T-helper 2 cell treated with Interferon-gamma antibody and Interleukin-4, amounts not matched to agents 5 μg/mL and 100 μg/mL, for 36 hours (primary cell): Measurements from ENCODE around the gene CD248.
A peak's percentile ranks its signal among the peaks of the same experiment; 100 is the strongest.

ENCODE experiments used
- DNase-seq: peaks from one replicate; pipeline ENCODE4 v3.0.0; 2021; ENCODE audit warnings: low spot score
- H3K27ac Mint-ChIP-seq: one replicate; pipeline ENCODE4 v1.8.0; 2021; ENCODE audit warnings: mild to moderate bottlenecking, mixed read lengths
- H3K27me3 Mint-ChIP-seq: one replicate; pipeline ENCODE4 v1.8.0; 2021; ENCODE audit warnings: low read depth, mixed read lengths
- H3K36me3 Mint-ChIP-seq: one replicate; pipeline ENCODE4 v1.8.0; 2021; ENCODE audit warnings: low read depth, mixed read lengths
- H3K4me1 Mint-ChIP-seq: one replicate; pipeline ENCODE4 v1.8.0; 2021; ENCODE audit warnings: low read depth, mixed read lengths
- H3K4me3 Mint-ChIP-seq: one replicate; pipeline ENCODE4 v1.8.0; 2022; ENCODE audit warnings: mild to moderate bottlenecking, moderate library complexity, mixed read lengths
- H3K9me3 Mint-ChIP-seq: one replicate; pipeline ENCODE4 v1.8.0; 2021; ENCODE audit warnings: mixed read lengths

Gene CD248

GRCh38 chr11:66337103-66337899, 20.5 kb upstream of the CD248 start:
- Mint-ChIP-seq H3K36me3 (peaks cover 13% of the 10 kb centered on the region), H3K27me3 (no peaks in the 10 kb centered on the region), H3K9me3 (no peaks in the 10 kb centered on the region), H3K4me1 (peaks cover 12% of the 10 kb centered on the region), H3K27ac (peak overlapping the region; percentile 45), H3K4me3 (no peak overlapping the region)
- DNase-seq = no peak

DNA sequence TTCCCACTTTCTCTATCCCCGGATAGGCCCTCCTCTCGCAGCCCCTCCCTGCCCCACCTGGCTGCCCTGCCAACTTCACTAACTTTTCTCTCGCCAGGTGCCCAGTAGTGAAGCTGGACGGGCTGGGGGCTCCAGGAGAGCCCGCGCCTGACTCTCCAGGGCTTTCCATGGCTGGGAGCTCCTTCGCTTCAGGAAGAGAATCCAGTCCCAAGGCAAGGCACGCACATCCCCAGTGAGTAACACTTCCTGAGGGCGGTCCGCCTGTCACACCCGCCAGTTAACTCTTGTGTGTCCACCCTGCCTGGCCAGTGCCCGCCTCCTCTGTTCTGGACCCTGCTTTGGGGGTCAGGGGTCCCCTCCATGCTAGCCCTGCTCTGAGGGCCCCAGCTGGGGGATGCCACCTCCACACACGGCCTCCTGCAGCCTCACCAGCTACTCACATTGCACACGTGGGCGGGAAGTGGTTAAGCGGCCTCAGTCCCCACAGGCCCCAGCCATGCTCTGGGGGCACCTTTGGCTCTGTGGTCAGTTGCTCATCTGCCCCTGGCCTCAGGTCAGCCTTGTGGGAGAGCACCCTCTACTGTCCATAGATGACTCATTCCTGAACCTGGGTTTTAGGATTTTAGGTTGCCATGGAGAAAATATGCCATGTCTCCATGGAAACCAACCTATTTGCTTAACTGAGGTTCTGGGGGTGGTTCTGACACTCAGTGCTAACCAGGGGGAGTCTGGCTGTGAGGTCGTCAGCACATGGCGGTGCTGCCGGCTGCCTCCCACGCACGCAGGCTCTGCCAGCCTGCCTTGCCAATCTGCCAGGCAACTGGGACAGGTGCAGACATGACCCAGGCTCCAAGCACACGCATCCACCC, 19.6 kb upstream of the CD248 start, which contains the start of gene RIN1:
Gene RIN1, minus strand, starts transcription at position 201 of the 869 bp plus-strand sequence. Its CDS starts 32 bp downstream, at position 169.
- Mint-ChIP-seq H3K9me3 (no peaks in the 10 kb centered on the region), H3K4me1 (peaks cover 12% of the 10 kb centered on the region), H3K4me3 (peak within 1 kb of the TSS; percentile 54), H3K27ac (no peak within 1 kb of the TSS), H3K36me3 (peaks cover 9% of the 10 kb centered on the region), H3K27me3 (no peaks in the 10 kb centered on the region)
- DNase-seq = peak; percentile 76

DNA sequence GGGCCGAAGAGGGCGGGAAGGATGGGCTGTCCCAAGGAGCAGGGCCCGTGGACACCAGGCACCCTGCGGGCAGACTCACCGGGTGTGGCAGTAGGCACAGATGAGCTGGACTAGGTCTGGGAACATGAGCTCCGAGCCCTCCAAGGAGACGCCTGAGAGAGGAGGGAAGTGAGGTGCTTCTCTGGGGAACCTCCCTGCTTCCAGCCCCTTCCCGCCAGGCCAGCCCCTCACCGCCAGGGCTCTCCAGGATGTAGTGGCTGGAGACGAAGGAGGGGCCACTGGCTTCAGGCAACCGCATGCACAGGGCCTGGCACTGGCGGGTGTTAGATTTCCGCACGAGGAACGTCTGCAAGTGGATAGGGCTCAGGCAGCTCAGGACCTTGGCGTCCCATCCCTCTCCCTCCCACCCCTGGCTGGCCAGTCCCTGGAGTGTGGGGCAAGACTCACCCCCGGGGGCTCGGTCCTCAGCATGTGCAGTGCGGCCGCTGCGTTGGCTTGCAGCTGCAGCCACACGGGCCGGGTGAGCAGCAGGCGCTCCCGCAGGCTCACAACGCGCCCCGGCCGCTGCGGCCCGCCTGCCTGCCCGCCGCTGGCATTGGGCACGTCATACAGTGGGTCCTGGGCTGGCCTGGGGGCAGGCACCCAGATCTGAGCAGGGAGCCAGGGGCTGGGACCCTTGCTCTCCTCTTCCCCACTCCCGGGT, 18.8 kb upstream of the CD248 start:
- no peak overlapping the region for H3K4me3 Mint-ChIP-seq
- H3K9me3 Mint-ChIP-seq = no peaks in the 10 kb centered on the region
- no peak for DNase-seq
- H3K36me3 Mint-ChIP-seq = peaks cover 6% of the 10 kb centered on the region
- peaks cover 12% of the 10 kb centered on the region for H3K4me1 Mint-ChIP-seq
- H3K27ac Mint-ChIP-seq = no peak overlapping the region
- H3K27me3 Mint-ChIP-seq = no peaks in the 10 kb centered on the region

DNA sequence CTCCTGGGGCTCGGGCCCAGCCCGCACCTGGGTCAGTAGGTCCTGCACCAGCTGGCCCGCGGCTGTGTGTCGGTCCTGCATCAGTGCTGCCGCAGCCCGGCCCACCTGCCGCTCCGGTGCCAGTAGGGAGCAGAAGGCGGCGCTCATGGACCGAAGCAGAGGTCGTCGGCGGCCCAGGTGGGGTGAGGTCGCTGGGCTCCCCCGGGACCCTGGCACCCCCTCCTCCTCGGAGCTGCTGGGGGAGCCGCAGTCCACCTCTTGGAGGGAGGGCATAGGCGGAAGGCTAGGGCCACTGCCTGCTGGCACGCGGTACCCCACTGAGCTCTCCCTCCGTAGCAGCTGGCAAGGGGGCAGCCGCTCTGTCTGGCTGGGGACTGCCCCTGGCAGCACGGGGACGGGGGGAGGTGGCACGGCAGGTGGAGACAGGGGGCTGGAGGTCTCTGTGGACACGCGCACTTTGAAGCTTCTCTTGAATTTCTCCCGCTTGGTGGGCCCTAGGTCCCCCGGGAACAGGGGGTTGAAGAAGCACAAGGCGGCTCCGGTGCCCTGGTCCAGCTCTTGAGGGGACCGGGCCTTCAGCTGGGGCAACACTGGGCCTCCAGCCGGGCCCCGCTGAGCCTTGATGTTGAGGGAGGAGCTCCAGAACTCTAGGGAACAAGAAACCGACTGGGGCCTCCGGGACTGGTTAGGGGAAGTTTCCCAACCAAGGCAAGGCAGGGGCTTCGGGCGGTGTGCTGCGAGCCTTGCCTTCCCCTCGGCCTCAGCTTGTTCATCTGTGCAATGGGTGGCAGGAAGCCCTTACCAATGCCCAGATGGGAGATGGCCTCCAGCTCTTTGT, 18.0 kb upstream of the CD248 start:
- DNase-seq = no peak
- no peak overlapping the region for H3K4me3 Mint-ChIP-seq
- peaks cover 12% of the 10 kb centered on the region for H3K4me1 Mint-ChIP-seq
- H3K9me3 Mint-ChIP-seq = no peaks in the 10 kb centered on the region
- H3K27me3 Mint-ChIP-seq = no peaks in the 10 kb centered on the region
- peaks cover 6% of the 10 kb centered on the region for H3K36me3 Mint-ChIP-seq
- H3K27ac Mint-ChIP-seq = no peak overlapping the region

GRCh38 chr11:66333896-66334604, 17.2 kb upstream of the CD248 start:
- peaks cover 6% of the 10 kb centered on the region for H3K36me3 Mint-ChIP-seq
- H3K27ac Mint-ChIP-seq = no peak overlapping the region
- no peaks in the 10 kb centered on the region for H3K9me3 Mint-ChIP-seq
- no peaks in the 10 kb centered on the region for H3K27me3 Mint-ChIP-seq
- peaks cover 12% of the 10 kb centered on the region for H3K4me1 Mint-ChIP-seq
- H3K4me3 Mint-ChIP-seq = no peak overlapping the region
- DNase-seq = no peak

DNA sequence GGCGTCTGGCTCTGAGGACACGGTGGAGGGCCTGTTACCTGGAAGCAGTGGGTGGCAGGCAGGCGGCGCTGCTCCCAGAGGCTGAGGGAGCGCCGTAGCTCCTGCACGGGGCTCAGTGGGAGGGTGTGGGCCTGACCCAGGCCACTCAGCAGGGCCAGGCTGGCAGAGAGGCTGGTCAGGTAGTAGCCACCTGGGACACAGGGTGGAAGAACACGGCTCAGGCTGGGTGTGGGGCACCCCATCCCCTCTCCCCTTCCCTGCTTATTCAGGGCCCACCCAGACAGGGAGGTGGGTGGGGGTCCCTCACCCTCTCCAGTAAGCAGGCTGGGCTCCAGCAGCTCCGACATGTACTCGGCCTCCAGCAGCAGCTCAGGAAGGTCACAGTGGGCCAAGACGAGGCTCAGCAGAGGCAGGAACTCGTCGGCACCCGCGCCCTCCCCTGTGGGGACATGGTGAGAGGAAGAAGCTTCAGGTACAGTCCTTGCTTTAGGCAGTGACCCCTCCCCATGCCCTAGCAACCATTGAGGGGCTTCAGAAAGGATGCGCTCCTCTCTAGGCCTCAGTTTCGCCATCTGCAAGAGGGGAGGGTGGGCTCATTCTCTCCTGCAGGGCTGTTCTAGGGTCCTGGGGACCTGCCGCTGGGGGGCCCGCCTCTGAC, 16.5 kb upstream of the CD248 start:
- no peak for DNase-seq
- Mint-ChIP-seq H3K27ac (no peak overlapping the region), H3K4me3 (no peak overlapping the region), H3K36me3 (peaks cover 2% of the 10 kb centered on the region), H3K27me3 (no peaks in the 10 kb centered on the region), H3K9me3 (no peaks in the 10 kb centered on the region), H3K4me1 (peaks cover 15% of the 10 kb centered on the region)

- peaks cover 23% of the 10 kb centered on the region for H3K4me1 Mint-ChIP-seq
- peaks cover 2% of the 10 kb centered on the region for H3K36me3 Mint-ChIP-seq
- H3K27me3 Mint-ChIP-seq = no peaks in the 10 kb centered on the region
- H3K4me3 Mint-ChIP-seq = no peak overlapping the region
- no peaks in the 10 kb centered on the region for H3K9me3 Mint-ChIP-seq
- no peak for DNase-seq
- no peak overlapping the region for H3K27ac Mint-ChIP-seq
These were observed 15.8 kb upstream of the CD248 start for GRCh38 chr11:66332371-66333219.

- Mint-ChIP-seq H3K27me3 (no peaks in the 10 kb centered on the region), H3K36me3 (no peaks in the 10 kb centered on the region), H3K4me3 (no peak overlapping the region), H3K4me1 (peaks cover 22% of the 10 kb centered on the region), H3K9me3 (no peaks in the 10 kb centered on the region), H3K27ac (no peak overlapping the region)
- no peak for DNase-seq
These were observed 14.9 kb upstream of the CD248 start for GRCh38 chr11:66331542-66332370.

DNA sequence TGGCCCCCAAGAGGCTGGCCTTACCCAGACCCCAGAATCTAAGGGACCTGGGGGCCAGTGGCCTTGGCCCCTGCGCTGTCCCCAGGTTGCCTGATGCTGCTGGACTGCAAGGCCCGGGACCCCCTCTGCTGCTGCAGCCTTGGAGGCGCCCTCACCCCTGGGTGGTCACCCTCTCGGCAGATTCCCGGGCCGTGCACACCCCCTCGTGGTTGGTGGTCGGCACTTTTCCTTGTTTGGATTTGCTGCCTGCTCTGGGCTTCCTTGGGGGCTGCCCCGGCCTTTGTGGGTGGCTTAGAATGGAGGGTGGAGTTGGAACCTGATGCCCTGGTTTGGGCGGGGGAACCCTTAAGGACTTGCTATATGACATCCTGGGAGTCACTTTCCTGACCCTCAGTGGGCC, 14.1 kb upstream of the CD248 start:
- Mint-ChIP-seq H3K4me1 (peaks cover 18% of the 10 kb centered on the region), H3K9me3 (no peaks in the 10 kb centered on the region)

DNA sequence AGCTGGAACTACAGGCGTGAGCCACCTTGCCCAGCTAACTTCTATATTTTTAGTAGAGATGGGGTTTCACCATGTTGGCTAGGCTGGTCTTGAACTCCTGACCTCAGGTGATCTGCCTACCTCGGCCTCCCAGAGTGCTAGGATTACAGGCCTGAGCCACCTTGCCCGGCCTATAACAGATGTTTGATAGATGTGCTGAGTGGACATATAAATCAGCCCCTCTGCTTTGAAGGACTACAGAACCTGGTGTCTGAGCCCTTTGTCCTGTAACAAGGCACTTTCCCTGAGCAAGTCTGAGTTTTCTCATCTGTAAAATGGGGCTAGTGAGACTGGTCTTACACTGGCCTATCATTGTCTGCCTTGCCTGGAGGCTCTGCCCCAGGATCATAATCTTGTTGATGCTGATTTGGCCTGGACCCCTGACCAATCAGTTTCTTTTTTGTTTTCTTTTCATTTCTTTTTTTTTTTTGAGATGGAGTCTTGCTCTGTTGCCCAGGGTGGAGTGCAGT, 12.4 kb upstream of the CD248 start:
- Mint-ChIP-seq H3K27me3 (no peaks in the 10 kb centered on the region), H3K27ac (no peak overlapping the region), H3K9me3 (no peaks in the 10 kb centered on the region), H3K36me3 (no peaks in the 10 kb centered on the region), H3K4me1 (peaks cover 20% of the 10 kb centered on the region), H3K4me3 (no peak overlapping the region)
- DNase-seq = no peak

More for the DNA sequence above, 14.1 kb upstream of the CD248 start:
- Mint-ChIP-seq H3K36me3 (no peaks in the 10 kb centered on the region), H3K4me3 (no peak overlapping the region), H3K27ac (no peak overlapping the region), H3K27me3 (no peaks in the 10 kb centered on the region)
- no peak for DNase-seq
